HG03342 (cell line): ENCODE results near the gene NXPH4.

Experiments
- ATAC-seq: cut with Tn5 transposase; IDR thresholded peaks from one replicate; pipeline ENCODE4 v1.9.1; 2021; ENCODE audit warnings: mild to moderate bottlenecking, moderate library complexity; ENCODE audit not compliant: unreplicated experiment

Gene NXPH4

DNA sequence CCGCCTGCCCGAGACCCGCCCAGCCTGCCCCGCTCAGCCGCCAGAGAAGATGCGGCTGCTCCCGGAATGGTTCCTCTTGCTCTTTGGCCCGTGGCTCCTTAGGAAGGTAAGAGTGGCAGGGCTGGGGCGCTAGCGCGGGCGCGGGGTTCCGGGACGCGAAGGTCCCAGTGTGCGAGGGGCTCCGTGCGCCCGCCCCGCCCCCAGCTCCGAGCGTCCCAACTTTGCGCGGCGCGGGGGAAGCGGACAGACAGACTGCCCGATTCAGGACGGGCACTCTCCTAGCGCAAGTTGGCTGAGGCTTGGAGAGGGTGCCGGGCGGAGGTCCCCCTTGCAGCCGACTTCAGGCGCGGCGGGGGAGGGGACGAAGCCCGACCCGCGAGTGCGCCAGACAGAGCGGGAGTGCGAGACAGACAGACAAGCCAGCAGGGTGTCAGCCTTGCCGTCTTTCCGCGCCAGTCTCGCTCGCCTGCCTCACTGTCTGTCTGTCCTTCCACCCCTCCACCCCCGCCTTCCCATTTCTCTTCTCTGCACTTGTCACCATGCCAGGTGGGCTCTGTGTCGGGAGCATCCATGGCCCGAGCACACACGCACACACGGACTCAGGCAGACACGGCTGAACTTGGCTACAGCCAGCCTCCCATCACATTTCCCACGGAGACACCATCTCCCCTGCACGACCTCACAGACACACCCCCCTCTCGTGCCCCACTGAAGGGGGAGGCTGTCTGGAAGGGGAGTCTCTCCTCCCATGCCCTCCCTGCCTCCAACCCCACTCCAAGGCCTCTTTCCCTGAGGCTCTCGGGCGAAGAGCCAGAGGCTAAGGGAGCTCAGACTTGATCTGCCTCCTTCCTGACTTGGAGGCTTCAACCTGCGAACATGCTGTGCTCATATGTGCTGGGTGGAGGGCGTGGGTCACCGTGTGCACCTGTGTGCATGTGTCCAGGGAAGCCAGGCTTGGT is 606 bp downstream of the NXPH4 start:
- ATAC-seq = no peak

DNA sequence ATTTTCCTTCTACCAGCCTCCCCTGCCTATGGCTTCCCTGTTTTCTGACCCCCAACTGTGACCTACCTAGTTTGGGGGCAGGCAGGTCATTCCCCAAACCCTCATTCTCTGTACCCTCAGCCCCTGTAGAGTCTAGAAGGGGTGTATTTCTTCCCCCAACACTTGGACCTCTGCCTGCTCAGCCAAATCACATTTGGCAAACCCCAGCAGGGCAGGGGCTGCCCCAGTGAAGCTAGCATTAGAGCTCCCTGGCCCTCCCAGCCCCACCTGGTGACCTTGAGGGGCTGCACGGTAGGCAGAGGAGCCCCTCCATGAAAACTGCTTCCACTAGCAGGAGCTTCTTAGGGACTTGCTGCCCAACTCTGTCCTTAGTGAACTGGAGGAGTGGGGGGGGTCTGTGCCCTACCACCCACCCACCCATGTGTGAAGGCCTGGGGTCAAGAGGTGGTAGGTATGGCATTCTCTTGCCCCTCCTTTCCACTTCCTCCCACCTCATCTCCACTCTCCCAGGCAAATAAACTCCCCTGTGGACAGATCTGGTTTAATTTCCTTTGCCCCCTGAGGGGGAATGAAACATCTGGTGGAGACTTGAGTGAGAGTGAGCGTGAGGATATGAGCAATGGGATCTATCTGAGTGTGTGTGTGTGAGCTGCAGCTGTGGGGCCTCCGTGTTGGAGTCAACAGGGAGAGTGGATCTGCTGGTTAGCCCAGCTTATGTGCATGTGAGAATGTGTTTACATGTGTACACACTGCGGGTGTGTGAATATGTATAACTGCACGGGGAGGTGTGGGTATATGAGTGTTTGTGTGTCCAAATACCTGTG is 1.6 kb downstream of the NXPH4 start:
- no peak for ATAC-seq

- no peak for ATAC-seq
These were observed 2.8 kb downstream of the NXPH4 start for GRCh38 chr12:57219205-57219992.

- ATAC-seq = no peak
These were observed 3.6 kb downstream of the NXPH4 start for GRCh38 chr12:57219993-57220754.

GRCh38 chr12:57220770-57221168 is 4.2 kb downstream of the NXPH4 start:
- no peak for ATAC-seq

DNA sequence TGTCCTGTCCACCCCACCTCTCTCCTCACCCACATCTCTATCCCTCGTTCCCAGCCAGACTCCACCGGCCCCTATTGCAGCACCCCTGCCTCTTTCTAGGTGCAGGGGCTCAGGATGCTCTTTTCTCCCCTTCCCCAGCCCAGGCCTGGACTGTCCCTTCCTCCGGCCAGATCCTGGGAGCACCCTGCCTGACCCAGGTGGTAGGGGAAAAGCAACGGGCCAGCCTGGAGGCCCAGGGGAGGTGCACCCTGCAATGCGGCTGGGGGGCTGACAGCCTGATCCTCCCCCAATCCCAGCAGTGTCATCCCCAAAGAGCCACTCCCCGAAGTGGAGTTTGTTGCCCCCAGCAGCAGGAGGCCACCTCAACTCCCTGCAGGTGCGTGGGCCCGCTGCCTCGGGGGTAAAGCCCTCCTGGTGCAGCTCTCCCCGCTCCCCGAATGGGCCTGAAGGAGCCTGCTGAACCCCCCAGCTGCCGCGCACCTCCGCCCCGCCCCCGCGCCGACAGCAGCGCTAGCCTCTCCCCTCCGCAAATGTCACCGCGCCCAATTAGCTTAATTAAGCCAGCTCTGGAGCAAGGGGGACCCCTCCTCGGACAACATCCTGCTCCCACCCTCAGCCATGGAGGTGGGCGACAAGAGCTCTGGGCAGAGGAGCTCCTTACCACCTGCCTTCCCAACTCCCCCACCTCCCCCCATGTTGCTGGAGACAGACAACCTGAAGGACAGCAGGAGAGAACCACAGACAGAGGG is 4.7 kb downstream of the NXPH4 start:
- no peak for ATAC-seq

- no peak for ATAC-seq
These were observed 5.9 kb downstream of the NXPH4 start for GRCh38 chr12:57222286-57223190.

DNA sequence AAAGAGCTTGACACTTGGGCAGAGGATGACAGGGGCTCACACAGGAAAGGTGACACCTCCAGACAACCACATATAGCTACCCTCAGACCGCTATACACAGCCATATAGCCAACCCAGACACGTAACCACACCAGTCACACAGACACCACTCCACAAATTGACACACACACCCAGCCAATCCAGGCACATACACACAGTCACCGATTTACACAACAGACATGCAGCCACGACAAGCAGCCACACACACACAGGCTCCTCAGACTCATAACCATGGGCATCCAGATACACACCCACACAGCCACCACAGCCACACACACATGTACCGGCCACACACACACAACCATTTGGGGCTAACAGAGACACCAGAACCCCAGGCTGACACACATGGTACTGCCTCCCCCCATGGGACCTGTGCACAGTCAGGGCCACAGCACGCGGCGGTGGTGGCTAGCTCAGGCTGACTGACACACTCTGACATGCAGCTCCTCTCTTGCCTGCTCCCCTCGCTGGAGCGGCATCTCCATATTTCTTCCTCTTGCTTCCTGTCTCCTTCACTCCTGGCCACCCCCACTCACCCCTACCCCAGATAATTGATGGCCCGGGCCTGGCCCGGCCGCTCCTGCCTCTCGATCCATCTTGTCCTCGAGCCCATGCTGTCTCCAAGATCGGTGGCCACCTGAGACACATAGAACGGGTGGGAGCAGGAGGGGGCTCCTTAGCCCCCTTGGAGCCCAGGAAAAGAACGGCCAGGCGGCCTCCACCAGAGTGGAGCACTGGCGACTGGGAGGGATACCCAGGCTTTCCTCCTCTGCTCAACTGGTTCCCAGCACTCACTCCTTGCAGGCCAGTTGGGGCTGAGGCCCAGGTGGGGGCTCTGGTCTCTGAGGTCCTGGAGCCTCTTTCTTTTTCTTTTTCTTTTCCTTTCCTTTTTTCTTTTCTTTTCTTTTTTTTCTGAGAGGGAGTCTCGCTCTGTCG is 6.9 kb downstream of the NXPH4 start:
- no peak for ATAC-seq

DNA sequence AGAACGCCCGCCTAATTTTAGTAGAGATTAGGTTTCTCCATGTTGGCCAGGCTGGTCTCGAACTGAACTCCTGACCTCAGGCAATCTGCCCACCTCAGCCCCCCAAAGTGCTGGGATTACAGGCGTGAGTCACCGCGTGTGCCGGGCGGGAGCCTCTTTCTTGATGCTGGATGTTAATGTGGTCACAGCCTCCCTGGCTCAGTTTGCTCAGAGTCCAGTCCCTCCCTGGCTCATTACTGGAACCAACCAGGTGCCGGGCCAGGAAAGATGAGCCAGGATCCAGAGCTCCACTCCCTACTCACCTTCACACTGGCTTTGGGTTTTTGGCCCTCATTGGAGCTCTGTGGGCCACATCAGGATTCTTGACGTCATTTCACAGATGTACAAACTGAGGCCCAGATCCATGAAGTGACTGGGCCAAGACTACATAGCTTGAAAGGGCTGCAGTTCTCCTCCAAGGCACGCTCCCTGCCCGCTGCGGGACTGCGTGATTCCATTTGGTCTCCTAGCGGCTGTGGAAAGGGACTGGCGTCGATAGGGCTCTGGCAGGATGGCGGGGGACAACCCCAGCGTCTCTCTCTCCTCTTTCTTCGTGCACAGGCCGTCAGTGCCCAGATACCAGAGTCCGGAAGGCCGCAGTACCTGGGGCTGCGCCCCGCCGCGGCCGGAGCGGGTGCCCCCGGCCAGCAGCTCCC is 7.8 kb downstream of the NXPH4 start:
- no peak for ATAC-seq

- ATAC-seq = no peak
These were observed 8.5 kb downstream of the NXPH4 start for GRCh38 chr12:57224973-57225679.

- no peak for ATAC-seq
These were observed 9.2 kb downstream of the NXPH4 start for GRCh38 chr12:57225680-57226210.

GRCh38 chr12:57226588-57227314 is 10.2 kb downstream of the NXPH4 start:
- no peak for ATAC-seq

GRCh38 chr12:57227315-57228115 is 10.9 kb downstream of the NXPH4 start:
- no peak for ATAC-seq

GRCh38 chr12:57229046-57229633 is 12.5 kb downstream of the NXPH4 start:
- ATAC-seq = no peak
